ENCODE results near the gene C1GALT1. TPM values are rescaled to one million over a fixed set of nuclear protein-coding genes. Genes with fewer than 3 reads are reported as not detected.

The C1GALT1 gene
- total RNA-seq, 1 experiment from 2014 or later, result 54.5 TPM

- ATAC-seq (no peak), DNase-seq (ENCODE audit: low read depth, low spot score) (no peak)
- in situ Hi-C loops (cut with HindIII; ENCODE audit: low pct_unique_long_range_greater_than_20kb, low sequenced_read_pairs) (no loop called here), intact Hi-C loops (cut with micrococcal nuclease; ENCODE audit: unreplicated experiment) (no loop called here)
- H3K27me3 ChIP-seq (ENCODE audit: control insufficient read depth, insufficient read depth, low read length), result no peaks in the 10 kb centered on the region
- H3K9me3 ChIP-seq (ENCODE audit: control insufficient read depth, insufficient read depth, low read depth, low read length), result peaks cover 2% of the 10 kb centered on the region; the same call in 1 of the 2 replicates
- POLR2A ChIA-PET, result no interaction called here
- no peaks in the 10 kb centered on the region for H3K4me1 ChIP-seq (ENCODE audit: control insufficient read depth, insufficient read depth, low read length)
- no peak overlapping the region for H3K27ac ChIP-seq (ENCODE audit: low read length)
- H3K36me3 ChIP-seq (ENCODE audit: control insufficient read depth, insufficient read depth, low read length), result no peaks in the 10 kb centered on the region
- TF ChIP-seq TCF7L2 (IDR thresholded peaks at IDR 0.05; ENCODE audit: low read depth, low read length) (no peak), POLR2AphosphoS5 (IDR thresholded peaks at IDR 0.05; ENCODE audit: low read depth, low read length) (no peak), SIN3A (IDR thresholded peaks at IDR 0.05; ENCODE audit: borderline replicate concordance, insufficient read depth, low read depth, low read length) (no peak), REST (IDR thresholded peaks at IDR 0.05; ENCODE audit: insufficient read depth in 1 of 2, low read depth in 2 of 2, low read length in 1 of 2) (no peak), CTCF (IDR thresholded peaks at IDR 0.05) (no peak)
- CTCF ChIA-PET, result no interaction called here
- no peak overlapping the region for H3K4me3 ChIP-seq (ENCODE audit: low read depth in 2 of 2, low read length in 2 of 2)
- BruUV-seq (replicated peaks), result no TSS peak
These were observed 53.7 kb downstream of the C1GALT1 start for GRCh38 chr7:7236041-7236440.

- POLR2A ChIA-PET, result no interaction called here
- BruUV-seq (replicated peaks), result no TSS peak
- Histone ChIP-seq H3K27me3 (ENCODE audit: control insufficient read depth, insufficient read depth, low read length) (no peaks in the 10 kb centered on the region), H3K36me3 (ENCODE audit: control insufficient read depth, insufficient read depth, low read length) (no peaks in the 10 kb centered on the region), H3K4me1 (ENCODE audit: control insufficient read depth, insufficient read depth, low read length) (no peaks in the 10 kb centered on the region), H3K4me3 (ENCODE audit: low read depth in 2 of 2, low read length in 2 of 2) (no peak overlapping the region), H3K27ac (ENCODE audit: low read length) (no peak overlapping the region), H3K9me3 (ENCODE audit: control insufficient read depth, insufficient read depth, low read depth, low read length) (no peaks in the 10 kb centered on the region)
- no peak for DNase-seq (ENCODE audit: low read depth, low spot score)
- no peak for ATAC-seq
- TF ChIP-seq CTCF (IDR thresholded peaks at IDR 0.05), result no peak
- TF ChIP-seq TCF7L2 (IDR thresholded peaks at IDR 0.05; ENCODE audit: low read depth, low read length), result no peak
- TF ChIP-seq SIN3A (IDR thresholded peaks at IDR 0.05; ENCODE audit: borderline replicate concordance, insufficient read depth, low read depth, low read length), result no peak
- no peak for TF ChIP-seq REST (IDR thresholded peaks at IDR 0.05; ENCODE audit: insufficient read depth in 1 of 2, low read depth in 2 of 2, low read length in 1 of 2)
- no peak for TF ChIP-seq POLR2AphosphoS5 (IDR thresholded peaks at IDR 0.05; ENCODE audit: low read depth, low read length)
- intact Hi-C loops (cut with micrococcal nuclease; ENCODE audit: unreplicated experiment), result no loop called here
- in situ Hi-C loops (cut with HindIII; ENCODE audit: low pct_unique_long_range_greater_than_20kb, low sequenced_read_pairs), result no loop called here
- CTCF ChIA-PET, result no interaction called here
These were observed 55.0 kb downstream of the C1GALT1 start for GRCh38 chr7:7237201-7237977.
